Measurements from ENCODE around the gene CNTFR. TPM values are rescaled to one million over a fixed set of nuclear protein-coding genes. Genes with fewer than 3 reads are reported as not detected.
"Not testable (repeated sequence)": the region's sequence is repeated elsewhere in the genome, so short reads cannot be mapped to it uniquely, and the experiment has no call there.

CNTFR gene
- not detected for total RNA-seq

- Mint-ChIP-seq H3K9me3 (ENCODE audit: low read depth) (no peaks in the 10 kb centered on the region), H3K4me3 (peak within 1 kb of the TSS; percentile 57), H3K27me3 (peaks cover 70% of the 10 kb centered on the region), H3K4me1 (peaks cover 27% of the 10 kb centered on the region), H3K27ac (no peak within 1 kb of the TSS), H3K36me3 (ENCODE audit: low read depth) (no peaks in the 10 kb centered on the region)
- ChIA-PET CTCF (no interaction called here), POLR2A (no interaction called here)
- ATAC-seq, result peak; percentile 26
- DNase-seq, result peak; percentile 55
- intact Hi-C loops (cut with DNase I, micrococcal nuclease), result loop anchor here in 1 of 2 experiments (5.0 kb wide), 1 partner anchor 83 kb away; no protein-coding TSS in a partner anchor
Observed at GRCh38 chr9:34589636-34590380, at the start of gene CNTFR. Gene CNTFR (minus strand): TSS chr9:34589724. CDS start chr9:34568981, 20,743 bp downstream.

GRCh38 chr9:34639322-34639721, 49.8 kb upstream of the CNTFR start:
- not testable (repeated sequence) for H3K9me3 Mint-ChIP-seq (ENCODE audit: low read depth); H3K4me3 Mint-ChIP-seq; DNase-seq; ATAC-seq; H3K27ac Mint-ChIP-seq; H3K27me3 Mint-ChIP-seq
- ChIA-PET POLR2A (interaction anchor here (3.4 kb wide), 1 partner anchor 7 kb away, joined by 16 read pairs; the partner anchor contains the start of gene GALT), CTCF (interaction anchor here (1.5 to 8.3 kb wide), 3 partner anchors 8 to 60 kb away, joined by 6 to 131 read pairs (median 13); partner anchors contain the start of genes GALT and IL11RA)
- Mint-ChIP-seq H3K36me3 (ENCODE audit: low read depth) (peaks cover 21% of the 10 kb centered on the region), H3K4me1 (peaks cover 36% of the 10 kb centered on the region)
- intact Hi-C loops (cut with DNase I, micrococcal nuclease), result loop anchor here in 1 of 2 experiments (5.0 to 10.0 kb wide), 3 partner anchors 182 to 1175 kb away; partner anchors contain the start of genes DNAI1, FAM219A, HINT2 and SPAG8

- Mint-ChIP-seq H3K4me3 (peak overlapping the region; percentile 84), H3K36me3 (ENCODE audit: low read depth) (peaks cover 21% of the 10 kb centered on the region), H3K27ac (peak overlapping the region; percentile 92), H3K27me3 (no peaks in the 10 kb centered on the region), H3K4me1 (peaks cover 40% of the 10 kb centered on the region), H3K9me3 (ENCODE audit: low read depth) (no peaks in the 10 kb centered on the region)
- no peak for ATAC-seq
- peak; percentile 18 for DNase-seq
- ChIA-PET CTCF (interaction anchor here (0.6 to 8.3 kb wide), 15 partner anchors 9 to 375 kb away, joined by 3 to 131 read pairs (median 4); partner anchors contain the start of genes DCTN3, GALT, IL11RA and RPP25L), POLR2A (interaction anchor here (0.6 to 3.4 kb wide), 5 partner anchors 8 to 592 kb away, joined by 3 to 16 read pairs (median 4); partner anchors contain the start of genes DCTN3, DNAI1, FAM219A and GALT)
- intact Hi-C loops (cut with DNase I, micrococcal nuclease), result loop anchor here (1.0 to 10.0 kb wide), 4 partner anchors 8 to 1177 kb away; partner anchors contain the start of genes DNAI1 (in 1 of the 2), FAM219A (in 1 of the 2), GALT (in 1 of the 2) and HINT2 (in 1 of the 2)
Observed at GRCh38 chr9:34638138-34638445, 48.6 kb upstream of the CNTFR start.

- peaks cover 40% of the 10 kb centered on the region for H3K4me1 Mint-ChIP-seq
- H3K36me3 Mint-ChIP-seq (ENCODE audit: low read depth), result peaks cover 21% of the 10 kb centered on the region
- H3K9me3 Mint-ChIP-seq (ENCODE audit: low read depth), result no peaks in the 10 kb centered on the region
- peak within 1 kb of the TSS; percentile 92 for H3K27ac Mint-ChIP-seq
- intact Hi-C loops (cut with DNase I, micrococcal nuclease), result loop anchor here (1.0 to 10.0 kb wide), 10 partner anchors 9 to 1177 kb away; partner anchors contain the start of genes DNAI1 (in 2 of the 2), FAM219A (in 2 of the 2), GALT (in 2 of the 2) and DCTN3 (in 1 of the 2)
- H3K4me3 Mint-ChIP-seq, result peak within 1 kb of the TSS; percentile 84
- ChIA-PET CTCF (interaction anchor here (0.6 to 8.3 kb wide), 18 partner anchors 10 to 375 kb away, joined by 3 to 131 read pairs (median 5); partner anchors contain the start of genes DCTN3, GALT, IL11RA and RPP25L), POLR2A (interaction anchor here (0.5 to 3.4 kb wide), 10 partner anchors 9 to 179 kb away, joined by 3 to 16 read pairs (median 3); partner anchors contain the start of genes DCTN3, DNAI1, FAM219A and GALT)
- no peaks in the 10 kb centered on the region for H3K27me3 Mint-ChIP-seq
- peak; percentile 94 for ATAC-seq
- peak; percentile 96 for DNase-seq
Observed at GRCh38 chr9:34637356-34638137, 48.0 kb upstream of the CNTFR start, which contains the start of gene SIGMAR1. Gene SIGMAR1 (minus strand): TSS chr9:34637787. CDS start chr9:34637697, 90 bp downstream.

- Mint-ChIP-seq H3K9me3 (ENCODE audit: low read depth) (no peaks in the 10 kb centered on the region), H3K4me3 (peak overlapping the region; percentile 84), H3K27me3 (no peaks in the 10 kb centered on the region), H3K4me1 (peaks cover 40% of the 10 kb centered on the region), H3K36me3 (ENCODE audit: low read depth) (peaks cover 21% of the 10 kb centered on the region), H3K27ac (peak overlapping the region; percentile 87)
- DNase-seq (peak; percentile 41), ATAC-seq (peak; percentile 2)
- ChIA-PET POLR2A (interaction anchor here (0.5 to 3.4 kb wide), 5 partner anchors 10 to 28 kb away, joined by 3 to 16 read pairs (median 3); partner anchors contain the start of genes DCTN3 and GALT), CTCF (interaction anchor here (0.8 to 8.3 kb wide), 12 partner anchors 10 to 233 kb away, joined by 3 to 131 read pairs (median 8); partner anchors contain the start of genes DCTN3, GALT, IL11RA and RPP25L)
- intact Hi-C loops (cut with DNase I, micrococcal nuclease), result loop anchor here (1.0 to 10.0 kb wide), 10 partner anchors 9 to 1178 kb away; partner anchors contain the start of genes DNAI1 (in 2 of the 2), FAM219A (in 2 of the 2), DCTN3 (in 1 of the 2) and GALT (in 1 of the 2)
Observed at GRCh38 chr9:34636791-34637355, 47.3 kb upstream of the CNTFR start.

GRCh38 chr9:34635556-34635955, 46.0 kb upstream of the CNTFR start:
- H3K27ac Mint-ChIP-seq, result no peak overlapping the region
- CTCF ChIA-PET, result interaction anchor here (0.9 to 8.3 kb wide), 10 partner anchors 10 to 232 kb away, joined by 3 to 131 read pairs (median 20); partner anchors contain the start of genes DCTN3, GALT, IL11RA and RPP25L
- ATAC-seq (no peak), DNase-seq (no peak)
- no peaks in the 10 kb centered on the region for H3K9me3 Mint-ChIP-seq (ENCODE audit: low read depth)
- POLR2A ChIA-PET, result interaction anchor here (1.8 kb wide), 1 partner anchor 16 kb away, joined by 4 read pairs; the partner anchor contains the start of gene DCTN3
- H3K4me3 Mint-ChIP-seq, result peak overlapping the region; percentile 84
- H3K36me3 Mint-ChIP-seq (ENCODE audit: low read depth), result peaks cover 21% of the 10 kb centered on the region
- H3K4me1 Mint-ChIP-seq, result peaks cover 37% of the 10 kb centered on the region
- intact Hi-C loops (cut with DNase I, micrococcal nuclease), result loop anchor here in 1 of 2 experiments (5.0 to 10.0 kb wide), 3 partner anchors 178 to 1179 kb away; partner anchors contain the start of genes DNAI1, FAM219A, HINT2 and SPAG8
- H3K27me3 Mint-ChIP-seq, result peaks cover under 1% of the 10 kb centered on the region

- no peaks in the 10 kb centered on the region for H3K9me3 Mint-ChIP-seq (ENCODE audit: low read depth)
- POLR2A ChIA-PET, result no interaction called here
- no peak for ATAC-seq
Observed at GRCh38 chr9:34634551-34635248, 45.2 kb upstream of the CNTFR start.

GRCh38 chr9:34633851-34634550, 44.5 kb upstream of the CNTFR start:
- H3K36me3 Mint-ChIP-seq (ENCODE audit: low read depth), result peaks cover 21% of the 10 kb centered on the region
- ChIA-PET POLR2A (no interaction called here), CTCF (interaction anchor here (0.6 to 8.3 kb wide), 32 partner anchors 9 to 1098 kb away, joined by 3 to 131 read pairs (median 4); partner anchors contain the start of genes CCL19, CCL27, DCTN3 and GALT)
- DNase-seq (peak; percentile 87), ATAC-seq (peak; percentile 34)
- no peaks in the 10 kb centered on the region for H3K9me3 Mint-ChIP-seq (ENCODE audit: low read depth)
- H3K27me3 Mint-ChIP-seq, result peaks cover 12% of the 10 kb centered on the region
- H3K27ac Mint-ChIP-seq, result no peak overlapping the region
- H3K4me1 Mint-ChIP-seq, result peaks cover 42% of the 10 kb centered on the region
- intact Hi-C loops (cut with DNase I, micrococcal nuclease), result loop anchor here (1.0 to 10.0 kb wide), 3 partner anchors 14 to 1181 kb away; partner anchors contain the start of genes RPP25L (in 2 of the 2), DCTN3 (in 1 of the 2), HINT2 (in 1 of the 2) and SPAG8 (in 1 of the 2)
- no peak overlapping the region for H3K4me3 Mint-ChIP-seq

More at GRCh38 chr9:34634551-34635248, 45.2 kb upstream of the CNTFR start:
- CTCF ChIA-PET, result interaction anchor here (0.6 to 8.3 kb wide), 32 partner anchors 9 to 1097 kb away, joined by 3 to 131 read pairs (median 4); partner anchors contain the start of genes CCL19, CCL27, DCTN3 and GALT
- Mint-ChIP-seq H3K36me3 (ENCODE audit: low read depth) (peaks cover 21% of the 10 kb centered on the region), H3K27ac (no peak overlapping the region), H3K4me1 (peaks cover 37% of the 10 kb centered on the region), H3K27me3 (peaks cover 7% of the 10 kb centered on the region), H3K4me3 (no peak overlapping the region)
- no peak for DNase-seq
- intact Hi-C loops (cut with DNase I, micrococcal nuclease), result loop anchor here (1.0 to 10.0 kb wide), 5 partner anchors 14 to 1180 kb away; partner anchors contain the start of genes RPP25L (in 2 of the 2), DCTN3 (in 1 of the 2), DNAI1 (in 1 of the 2) and FAM219A (in 1 of the 2)

GRCh38 chr9:34633166-34633565, 43.6 kb upstream of the CNTFR start:
- H3K4me3 Mint-ChIP-seq, result no peak overlapping the region
- no peaks in the 10 kb centered on the region for H3K9me3 Mint-ChIP-seq (ENCODE audit: low read depth)
- DNase-seq (no peak), ATAC-seq (no peak)
- no peak overlapping the region for H3K27ac Mint-ChIP-seq
- H3K36me3 Mint-ChIP-seq (ENCODE audit: low read depth), result peaks cover 21% of the 10 kb centered on the region
- intact Hi-C loops (cut with DNase I, micrococcal nuclease), result loop anchor here in 1 of 2 experiments (10.0 kb wide), 1 partner anchor 1182 kb away; the partner anchor contains the start of genes HINT2 and SPAG8
- peaks cover 17% of the 10 kb centered on the region for H3K27me3 Mint-ChIP-seq
- peaks cover 38% of the 10 kb centered on the region for H3K4me1 Mint-ChIP-seq
- ChIA-PET POLR2A (no interaction called here), CTCF (interaction anchor here (0.6 to 8.3 kb wide), 24 partner anchors 8 to 1346 kb away, joined by 3 to 131 read pairs (median 6); partner anchors contain the start of genes CCL27, DCTN3, GALT and IL11RA)

All from activated CD4-positive, alpha-beta T cell treated with anti-CD3 and anti-CD28 coated beads for 36 hours (primary cell).